ENCODE data around the gene PARP4.

GRCh38 chr13:24392972-24393371 lies 119.6 kb downstream of the PARP4 start:
- TF ChIP-seq, protein P1, sequence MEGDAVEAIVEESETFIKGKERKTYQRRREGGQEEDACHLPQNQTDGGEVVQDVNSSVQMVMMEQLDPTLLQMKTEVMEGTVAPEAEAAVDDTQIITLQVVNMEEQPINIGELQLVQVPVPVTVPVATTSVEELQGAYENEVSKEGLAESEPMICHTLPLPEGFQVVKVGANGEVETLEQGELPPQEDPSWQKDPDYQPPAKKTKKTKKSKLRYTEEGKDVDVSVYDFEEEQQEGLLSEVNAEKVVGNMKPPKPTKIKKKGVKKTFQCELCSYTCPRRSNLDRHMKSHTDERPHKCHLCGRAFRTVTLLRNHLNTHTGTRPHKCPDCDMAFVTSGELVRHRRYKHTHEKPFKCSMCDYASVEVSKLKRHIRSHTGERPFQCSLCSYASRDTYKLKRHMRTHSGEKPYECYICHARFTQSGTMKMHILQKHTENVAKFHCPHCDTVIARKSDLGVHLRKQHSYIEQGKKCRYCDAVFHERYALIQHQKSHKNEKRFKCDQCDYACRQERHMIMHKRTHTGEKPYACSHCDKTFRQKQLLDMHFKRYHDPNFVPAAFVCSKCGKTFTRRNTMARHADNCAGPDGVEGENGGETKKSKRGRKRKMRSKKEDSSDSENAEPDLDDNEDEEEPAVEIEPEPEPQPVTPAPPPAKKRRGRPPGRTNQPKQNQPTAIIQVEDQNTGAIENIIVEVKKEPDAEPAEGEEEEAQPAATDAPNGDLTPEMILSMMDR (IDR thresholded peaks at IDR 0.05 in 4 of 5, conservative IDR thresholded peaks at IDR 0.05 in 1 of 5), result no peak
- TF ChIP-seq POLR2A (IDR thresholded peaks at IDR 0.05), result no peak

Data from gastrocnemius medialis (tissue), 4 donors.